Subcutaneous adipose tissue (tissue), 4 donors: ENCODE measurements around the gene TMEM218. TPM values are rescaled to one million over a fixed set of nuclear protein-coding genes. Genes with fewer than 3 reads are reported as not detected.

Experiments used
- total RNA-seq, 4 donors: library from RNA; depleted of rRNA; stranded (reverse); fragments of >200 nt; gene quantifications; one replicate each; pipeline ENCODE4 v1.1.0, GENCODE V29; 2016

TMEM218 gene
- total RNA-seq, 4 donors from 2014 or later: 15.6 to 34.1 (median 30.8) TPM

Other genes with a start within 250 kb of the TMEM218 start
- 10 to 100 TPM; 10.7 to 19.7 (median 16.7) TPM for gene ROBO3, start 246.2 kb downstream of the TMEM218 start, total RNA-seq
- gene ROBO4, start 213.8 kb downstream of the TMEM218 start, total RNA-seq: 100 to 1,000 TPM in 1 of 4 donors, 10 to 100 TPM in 3; 17.5 to 152 (median 21.0) TPM
- not detected for gene HEPN1, start 192.4 kb downstream of the TMEM218 start, total RNA-seq
- gene HEPACAM, start 175.6 kb downstream of the TMEM218 start, total RNA-seq: 10 to 100 TPM in 3 of 4 donors, 1 to 10 TPM in 1; 8.3 to 62.0 (median 13.6) TPM
- gene CCDC15, start 157.4 kb downstream of the TMEM218 start, total RNA-seq: 1 to 10 TPM; 1.8 to 3.4 (median 2.6) TPM
- gene SLC37A2, start 48.3 kb downstream of the TMEM218 start, total RNA-seq: 10 to 100 TPM; 14.7 to 59.7 (median 22.5) TPM
- gene PKNOX2, start 53.1 kb upstream of the TMEM218 start, total RNA-seq: 1 to 10 TPM in 3 of 4 donors, under 1 TPM in 1; 0.51 to 4.3 (median 2.3) TPM